HG03432 (cell line): ENCODE measurements around the gene CHSY1.
A peak's percentile ranks its signal among the peaks of the same experiment; 100 is the strongest.

ENCODE experiments used
- ATAC-seq: cut with Tn5 transposase; IDR thresholded peaks from one replicate; pipeline ENCODE4 v1.9.1; 2021; ENCODE audit warnings: mild to moderate bottlenecking, moderate library complexity; ENCODE audit not compliant: unreplicated experiment

The CHSY1 gene

DNA sequence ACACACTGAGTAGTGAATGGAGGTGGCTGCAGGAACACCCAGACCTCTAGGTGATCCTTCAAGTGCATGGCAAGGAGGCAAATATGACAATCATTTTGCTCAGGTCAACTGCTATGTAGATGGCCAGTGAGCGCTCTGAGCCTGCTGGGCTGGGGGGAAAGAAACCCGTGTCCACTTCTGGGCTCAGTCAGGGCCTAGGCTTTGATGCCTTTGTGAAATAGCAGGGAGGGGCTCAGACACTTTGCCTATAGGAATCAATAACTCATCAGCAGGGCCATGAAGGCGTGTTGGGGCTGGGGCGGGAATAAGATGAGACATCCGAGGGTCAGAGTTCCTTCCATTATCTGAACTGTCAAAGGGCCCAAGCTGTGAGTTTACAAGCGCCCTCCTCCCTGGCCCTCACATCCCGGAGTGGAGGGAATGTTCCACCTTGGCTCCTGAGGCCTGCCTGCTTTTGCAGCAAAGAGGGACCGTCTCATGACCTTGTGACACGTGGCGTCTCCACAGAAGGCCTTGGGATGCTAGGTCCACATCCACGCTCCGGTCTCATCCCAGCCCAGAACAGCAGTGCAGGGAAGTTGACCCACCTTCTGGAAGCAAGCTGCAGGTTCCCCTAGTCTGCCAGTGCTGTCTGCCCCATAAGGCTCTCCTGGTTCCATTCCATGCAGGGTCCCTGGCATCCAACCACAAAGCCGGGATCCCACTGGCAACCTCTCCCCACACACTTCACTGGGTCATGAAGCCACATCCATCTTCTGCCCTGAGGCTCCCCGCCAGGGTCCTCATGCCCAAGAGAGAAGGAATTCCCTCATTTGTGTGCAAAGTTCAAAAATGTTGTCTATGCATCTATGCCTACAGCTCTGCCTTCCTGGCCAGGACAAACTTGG is 78.4 kb downstream of the CHSY1 start:
- ATAC-seq, result no peak

DNA sequence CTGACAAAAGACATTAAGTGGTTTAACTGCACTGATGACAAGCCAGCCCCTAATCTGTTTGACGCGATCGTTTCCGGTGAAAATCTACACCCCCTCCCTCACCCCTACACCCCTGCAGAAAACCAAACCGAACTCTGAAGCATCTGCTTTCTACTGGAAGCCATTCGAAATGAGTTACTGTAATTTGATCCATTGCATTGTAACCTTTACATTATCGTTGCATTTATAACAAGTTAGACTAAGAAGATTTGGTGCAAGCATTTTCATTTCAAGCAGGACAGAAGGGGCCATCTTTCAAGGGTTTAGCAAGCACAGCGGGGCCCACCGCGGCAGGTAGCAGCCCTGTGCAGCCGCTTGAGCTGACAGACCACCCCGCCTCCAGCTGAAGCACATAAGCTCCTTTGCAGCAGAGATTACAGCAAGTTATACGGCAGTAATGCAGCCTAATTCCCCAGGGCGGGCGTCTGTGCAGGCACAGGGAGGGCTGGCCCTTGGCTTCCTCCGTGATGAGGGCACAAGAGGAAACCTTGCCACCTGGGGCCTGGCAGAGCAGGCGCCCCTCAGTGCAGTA is 79.3 kb downstream of the CHSY1 start:
- ATAC-seq, result no peak

DNA sequence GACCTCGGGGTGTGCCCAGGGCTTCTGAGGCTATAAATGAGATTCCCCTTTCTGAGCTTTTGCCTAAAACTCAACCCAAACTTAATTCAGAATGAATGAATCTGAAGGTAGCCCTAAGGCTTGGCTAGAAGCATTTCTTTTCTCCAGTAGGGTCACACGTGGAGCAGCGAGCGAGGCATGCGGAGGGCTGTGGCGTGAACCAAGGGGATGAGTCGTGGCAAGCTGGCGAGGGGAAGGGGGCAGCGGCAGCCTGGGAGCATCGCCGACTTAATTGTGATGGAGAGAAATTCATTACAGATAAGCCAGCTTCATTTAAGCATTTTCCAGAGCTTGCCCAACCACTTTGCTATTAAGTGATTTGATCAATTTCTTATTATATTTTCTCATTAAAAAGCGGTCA is 79.9 kb downstream of the CHSY1 start:
- ATAC-seq, result no peak

DNA sequence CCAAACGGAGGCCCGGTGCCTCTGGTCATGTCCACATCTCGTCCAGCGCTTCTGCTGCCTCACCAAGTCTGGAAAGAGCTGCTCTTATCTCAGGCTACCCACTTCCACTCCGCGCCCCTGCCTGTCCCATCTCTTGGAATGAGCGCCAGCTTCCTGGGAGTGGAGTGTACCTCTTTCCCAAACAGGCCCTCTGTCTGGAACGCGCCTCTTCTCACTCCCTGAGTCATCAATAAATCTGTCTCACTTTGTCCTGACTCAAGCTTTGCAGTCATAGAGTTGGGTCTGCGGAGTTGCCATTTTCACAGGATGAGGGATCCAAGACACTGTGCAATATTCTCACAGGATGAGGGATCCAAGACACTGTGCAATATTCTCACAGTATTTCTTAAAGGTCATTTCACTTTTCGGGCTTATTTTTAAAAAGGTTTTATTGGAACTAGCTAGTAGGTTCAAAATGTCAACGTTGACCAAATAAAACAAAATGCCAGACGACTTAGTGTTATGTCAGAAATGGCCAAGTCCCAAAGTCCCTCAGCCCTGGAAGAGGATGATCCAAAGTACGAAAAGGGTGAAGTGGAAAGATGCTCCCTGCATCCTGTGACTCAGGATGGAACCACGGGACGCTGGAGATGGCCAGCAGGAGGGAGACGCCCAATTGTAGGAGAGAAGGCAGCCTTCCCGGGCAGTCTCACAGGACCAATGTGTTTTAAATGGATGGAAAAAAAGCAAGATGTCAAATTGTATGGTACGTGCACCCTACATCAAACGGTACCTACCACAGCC is 81.1 kb downstream of the CHSY1 start:
- ATAC-seq, result no peak

DNA sequence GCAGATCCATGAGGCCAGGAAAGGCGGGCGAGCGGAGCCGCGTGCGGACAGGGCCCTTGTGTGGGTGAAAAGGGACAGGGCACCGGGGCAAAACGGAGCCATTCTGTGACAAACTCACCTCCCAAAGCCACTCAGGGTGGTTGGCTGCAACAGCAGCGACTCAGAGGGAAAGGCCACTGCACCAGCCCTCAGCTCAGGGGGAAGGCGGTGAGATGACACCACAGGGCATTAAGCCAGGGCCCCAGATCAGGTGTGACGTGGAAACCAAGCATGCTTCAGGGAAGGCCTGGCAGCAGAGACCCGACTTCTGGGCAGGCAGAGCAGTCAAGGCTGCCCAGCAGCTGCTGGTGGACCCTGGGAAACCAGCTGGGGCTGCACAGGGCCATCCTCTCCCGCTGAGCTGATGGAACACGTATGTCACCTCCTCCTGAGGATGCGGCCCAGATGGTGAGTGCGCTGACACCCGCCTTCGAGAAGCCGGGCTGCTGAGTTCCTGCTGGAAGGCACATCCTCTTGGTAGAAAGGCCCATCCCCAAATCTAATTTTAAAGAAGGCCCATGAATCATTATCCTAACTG is 82.3 kb downstream of the CHSY1 start:
- ATAC-seq, result no peak

DNA sequence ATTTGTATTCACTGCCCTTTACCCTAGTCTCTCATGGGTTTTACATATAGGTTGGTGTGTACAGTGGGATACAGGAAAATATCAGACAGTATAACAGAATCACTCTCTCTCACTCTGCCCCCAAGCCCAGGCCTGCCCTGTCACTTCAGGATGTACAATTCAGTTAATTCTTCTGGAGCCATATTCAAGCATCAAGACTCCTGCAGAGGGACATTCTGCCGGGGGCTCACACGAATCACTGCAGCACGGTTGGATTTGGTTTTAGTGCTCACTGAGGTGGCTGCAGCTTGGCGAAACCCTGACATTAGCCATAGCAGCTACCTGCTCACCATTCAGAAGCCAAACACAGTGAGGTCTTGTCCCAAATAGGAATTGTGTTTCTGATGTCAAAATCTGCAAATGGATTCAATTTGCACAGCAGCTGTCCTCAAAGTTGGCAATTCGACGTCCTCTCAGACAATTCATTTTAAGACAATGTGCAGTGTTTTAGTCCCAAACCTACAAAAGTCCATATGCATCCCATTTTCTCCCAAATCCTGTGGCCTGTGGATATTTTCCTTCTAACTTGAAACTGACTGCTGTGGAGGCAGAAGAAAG is 82.9 kb downstream of the CHSY1 start:
- no peak for ATAC-seq

DNA sequence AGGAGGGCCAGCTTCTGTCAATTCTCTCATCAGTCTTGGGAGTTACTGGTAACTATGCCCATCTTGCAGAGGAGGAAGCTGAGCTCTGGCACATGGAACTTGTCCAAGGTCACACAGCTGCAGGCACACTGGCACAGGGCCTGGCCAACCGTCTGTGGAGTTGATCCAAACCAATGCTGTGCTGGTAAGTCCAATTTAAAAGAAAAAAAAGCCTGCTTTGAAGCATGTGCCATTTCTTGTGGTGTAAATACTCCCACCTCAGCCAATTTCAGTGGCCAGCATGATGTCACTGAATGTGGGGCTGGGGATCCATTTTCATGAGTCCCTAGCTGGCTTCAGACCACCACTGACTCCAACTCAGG is 83.4 kb downstream of the CHSY1 start:
- ATAC-seq, result no peak

DNA sequence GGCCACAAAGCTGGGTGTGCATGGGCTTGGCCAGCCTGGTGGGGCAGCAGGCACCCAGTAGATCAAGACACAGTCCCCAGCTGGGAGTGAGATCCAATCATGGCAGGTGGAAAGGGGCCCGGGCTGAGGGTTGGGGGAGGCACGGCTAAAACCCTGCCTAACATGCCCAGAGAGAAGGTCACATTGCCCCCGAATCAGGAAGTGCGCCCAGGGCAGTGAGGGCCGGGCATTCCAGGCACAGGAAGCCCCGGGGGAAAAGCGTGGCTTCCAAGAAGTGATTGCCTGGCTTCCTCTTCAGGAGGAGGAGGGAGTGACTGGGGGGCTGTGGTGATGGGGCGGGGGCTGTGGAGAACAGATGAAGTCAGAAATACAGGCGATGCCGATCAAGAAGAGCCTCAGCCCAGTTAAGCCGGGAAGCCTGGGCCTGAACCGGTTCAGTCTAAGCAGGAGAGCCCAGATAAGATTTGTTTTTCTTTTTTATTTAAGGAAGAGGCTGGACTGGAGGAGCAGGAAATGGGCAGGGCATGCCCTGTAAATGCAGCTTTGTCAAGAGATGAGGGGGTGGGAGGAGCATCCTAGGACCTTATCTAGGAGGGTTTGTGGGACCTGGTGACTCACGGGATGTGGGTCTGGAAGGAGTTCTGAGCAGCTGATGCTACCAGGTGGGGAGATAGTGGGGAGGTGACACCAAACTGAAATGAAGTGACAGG is 83.9 kb downstream of the CHSY1 start:
- peak; percentile 80 for ATAC-seq

DNA sequence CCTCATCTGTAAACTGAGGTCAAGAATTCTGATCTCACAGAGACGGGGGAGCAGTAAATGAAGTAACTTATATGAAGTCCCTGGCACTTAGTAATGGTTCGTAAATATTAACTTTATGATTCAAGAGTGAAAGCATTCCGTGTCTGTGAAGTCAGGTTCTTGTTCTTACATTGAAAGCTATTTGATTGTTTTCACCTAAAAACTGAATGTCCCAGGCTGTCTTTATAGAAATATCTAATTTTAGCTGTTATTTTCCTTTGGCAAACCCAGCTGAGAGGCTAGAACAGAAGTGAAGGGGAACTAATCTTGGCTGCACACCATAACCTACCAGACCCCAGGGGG is 84.5 kb downstream of the CHSY1 start:
- no peak for ATAC-seq

DNA sequence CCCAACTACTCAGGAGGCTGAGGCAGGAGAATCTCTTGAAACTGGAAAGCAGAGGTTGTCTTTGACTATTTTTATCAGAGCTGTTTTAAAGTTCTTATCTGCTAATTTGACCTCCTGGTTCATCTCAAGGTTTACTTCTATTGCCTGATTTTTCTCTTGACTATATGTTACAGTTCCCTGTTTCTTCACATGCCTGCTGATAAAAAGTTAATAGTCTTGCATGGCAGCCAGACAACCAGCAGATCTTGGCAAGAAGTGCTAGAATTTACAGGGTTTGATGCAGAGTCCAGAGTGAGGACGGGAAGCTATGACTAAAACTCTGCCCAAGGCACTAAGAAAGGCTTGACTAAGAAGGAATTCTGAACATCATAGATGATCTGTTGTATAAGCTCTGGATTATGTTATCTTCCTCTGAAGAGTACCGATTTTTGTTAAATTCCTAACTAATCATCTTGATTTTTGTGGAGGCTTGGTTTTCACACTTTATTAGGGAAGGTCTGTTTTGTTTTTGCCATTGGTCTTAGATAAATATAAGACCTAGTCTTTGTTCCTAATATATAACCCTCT is 85.9 kb downstream of the CHSY1 start:
- no peak for ATAC-seq

DNA sequence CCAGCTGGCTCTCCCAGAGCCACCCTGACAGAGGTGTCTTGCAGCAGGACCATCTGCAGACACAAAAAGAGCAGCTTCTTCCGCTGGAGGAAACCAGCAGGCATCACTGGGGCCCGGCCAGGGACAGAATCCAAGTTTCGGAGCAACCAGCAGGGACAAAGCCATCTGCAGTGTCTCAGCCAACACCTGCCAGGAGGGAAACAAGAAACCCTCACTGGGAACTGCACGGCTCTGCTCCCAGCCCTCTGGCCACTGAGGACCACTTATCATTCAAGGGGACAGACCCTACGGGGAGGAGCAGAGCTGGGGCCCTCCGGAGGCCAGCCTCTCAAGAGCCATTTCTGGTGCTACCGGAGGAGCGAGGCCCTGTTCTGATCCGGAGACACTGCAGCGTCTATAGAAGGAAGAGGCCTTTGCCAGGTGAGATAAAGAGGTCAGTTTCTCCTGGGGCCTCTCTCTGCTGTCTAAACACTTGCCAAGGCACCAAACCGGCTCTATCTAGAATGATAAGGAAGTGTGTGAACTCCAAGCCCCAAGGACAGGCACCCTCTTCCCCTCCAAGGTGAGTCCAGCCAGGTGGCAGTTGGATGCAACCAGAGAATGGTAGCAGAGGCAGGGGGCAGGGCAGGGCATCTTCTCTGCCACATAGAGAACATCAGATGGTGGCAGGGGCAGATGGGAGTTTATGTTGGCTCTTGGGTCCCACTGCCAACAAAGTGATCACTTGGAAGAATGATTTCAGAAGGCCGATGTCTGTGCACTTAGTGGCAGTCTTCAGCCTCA is 89.0 kb downstream of the CHSY1 start:
- ATAC-seq, result no peak

DNA sequence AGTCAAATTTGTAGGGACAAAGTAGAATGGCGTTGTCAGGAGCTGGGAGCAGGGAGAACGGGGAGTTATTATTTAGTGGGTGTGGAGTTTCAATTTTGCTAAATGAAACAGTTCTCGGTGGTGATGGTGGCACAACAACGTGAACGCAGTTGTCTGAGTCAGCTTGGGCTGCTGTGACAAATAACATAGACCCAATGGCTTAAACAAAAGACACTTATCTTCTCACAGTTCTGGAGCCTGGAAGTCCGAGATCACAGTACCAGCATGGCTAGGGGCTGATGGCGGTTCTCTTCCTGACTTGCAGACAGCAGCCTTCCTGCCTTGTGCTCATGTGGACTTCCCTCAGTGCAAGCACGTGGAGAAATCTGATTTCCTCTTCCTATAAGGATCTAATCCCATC is 90.2 kb downstream of the CHSY1 start:
- no peak for ATAC-seq

DNA sequence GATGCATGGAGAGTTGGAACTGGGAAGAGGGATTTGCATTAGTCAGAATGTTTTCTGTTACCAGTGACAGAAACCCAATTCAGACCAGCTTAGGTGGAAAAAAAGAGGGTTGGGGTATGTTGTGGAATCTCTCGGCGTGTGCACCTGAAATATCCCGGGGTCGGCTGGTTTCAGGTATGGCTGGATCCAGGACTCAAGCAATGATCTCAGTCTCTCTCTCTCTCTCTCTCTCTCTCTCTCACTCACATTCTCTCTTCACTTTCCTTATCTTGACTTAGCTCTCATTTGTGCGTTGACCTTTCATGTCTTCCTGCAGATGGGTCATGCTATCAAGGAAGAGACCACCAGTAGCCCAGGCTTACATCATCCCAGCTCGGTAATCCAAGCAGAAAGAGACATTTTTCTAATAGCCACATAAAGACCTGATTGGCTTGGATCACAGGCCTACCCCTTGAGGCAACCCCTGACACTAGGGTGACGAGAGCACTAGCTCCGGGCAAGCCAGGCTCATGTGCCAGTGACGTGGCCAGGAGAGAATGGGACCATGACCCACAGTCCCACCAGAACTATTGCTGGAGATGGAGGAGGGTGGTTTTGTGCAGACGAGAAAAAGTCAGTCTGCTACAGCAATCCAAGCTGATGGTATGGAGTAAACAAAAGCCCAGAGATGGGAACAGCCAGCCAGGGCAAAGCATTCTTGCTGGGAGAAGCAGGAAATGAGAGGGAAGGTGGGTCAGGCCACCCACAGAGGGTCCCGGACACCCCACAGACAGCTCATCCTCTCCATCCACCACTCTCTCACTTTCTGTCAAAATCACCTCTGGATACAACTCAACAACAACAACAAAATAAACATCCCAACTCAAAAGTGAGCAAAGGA is 91.7 kb downstream of the CHSY1 start:
- ATAC-seq, result no peak

DNA sequence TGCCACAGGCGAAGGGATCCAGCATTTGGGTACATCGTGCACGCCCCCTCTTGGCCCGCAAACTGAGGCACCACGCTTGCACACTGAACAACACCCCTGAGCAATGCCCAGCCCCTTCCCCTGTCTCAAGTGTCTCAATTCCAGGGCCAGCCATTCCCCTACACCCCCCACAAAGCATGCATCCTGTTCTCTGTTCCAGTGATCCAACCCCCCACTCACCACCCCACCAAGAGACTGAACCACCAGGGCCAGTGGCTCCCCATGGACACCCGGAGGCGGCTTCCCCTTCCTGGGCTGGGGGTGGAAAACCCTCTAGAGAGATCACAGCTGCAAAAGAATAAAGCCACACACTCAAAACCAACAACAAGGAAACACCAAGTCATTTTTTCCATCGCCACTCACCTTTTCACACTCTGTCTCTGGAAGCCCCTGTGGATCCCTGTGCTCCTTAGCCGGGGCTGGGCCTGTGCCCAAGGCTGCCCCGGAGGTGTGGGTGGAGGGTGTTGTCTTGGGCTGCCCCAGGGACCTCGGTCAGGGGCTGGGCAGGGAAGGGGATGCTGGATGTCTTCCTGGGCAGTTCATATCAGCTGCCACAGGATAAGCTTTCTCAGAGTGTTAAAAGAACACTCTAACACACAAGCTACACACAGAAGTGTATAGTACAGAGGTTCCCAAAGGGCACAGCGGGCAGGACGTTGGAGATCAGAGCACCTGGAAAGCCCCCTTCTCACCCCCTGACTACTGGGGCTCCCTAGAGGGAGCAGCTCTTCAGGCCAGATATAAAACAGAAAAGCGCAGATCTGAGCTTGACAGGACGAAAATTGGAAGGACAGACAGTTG is 92.5 kb downstream of the CHSY1 start:
- ATAC-seq, result no peak

DNA sequence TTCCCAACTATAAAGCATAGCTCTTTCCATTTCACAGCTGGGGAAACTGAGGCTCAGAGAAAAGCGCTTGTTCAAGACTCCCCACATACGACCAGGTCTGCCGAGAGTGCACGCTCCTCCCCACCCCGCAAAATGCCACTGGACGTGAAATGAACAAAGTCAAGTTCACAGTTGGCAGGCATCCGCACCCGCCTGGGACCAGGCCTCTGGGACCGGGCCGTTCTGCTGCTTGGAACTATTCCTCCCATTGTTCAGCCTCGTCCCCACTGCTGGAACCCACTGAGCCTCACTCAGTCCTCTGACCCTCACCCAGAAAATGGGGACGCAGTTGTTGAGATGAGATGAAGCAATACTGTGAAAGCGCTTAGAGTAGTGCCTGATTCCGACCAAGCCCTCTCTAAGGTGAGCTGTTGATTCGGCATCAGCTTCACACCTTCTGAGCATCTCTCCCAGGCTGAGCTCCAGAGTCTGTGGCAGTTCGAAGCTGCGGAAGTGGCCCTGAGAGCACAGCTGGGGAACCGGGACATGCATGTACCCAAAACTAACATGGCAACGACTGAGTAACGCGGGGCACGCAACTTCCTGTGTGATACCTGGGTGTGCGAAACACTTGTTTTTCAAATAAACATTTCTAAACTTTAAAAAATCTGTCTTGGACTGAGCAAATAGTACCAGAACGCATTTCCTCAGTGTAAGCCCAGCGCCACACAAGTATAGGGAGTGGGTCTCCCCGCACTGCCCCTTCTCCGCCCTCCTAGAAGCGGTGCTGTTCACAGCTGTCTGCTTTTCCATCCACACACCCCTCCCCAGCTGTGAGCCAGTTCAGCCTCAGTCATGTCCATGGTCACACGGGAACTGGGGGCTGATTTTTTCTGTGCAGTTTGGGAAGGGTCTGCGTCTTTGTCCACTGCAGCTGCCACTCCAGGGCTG is 93.4 kb downstream of the CHSY1 start:
- no peak for ATAC-seq

DNA sequence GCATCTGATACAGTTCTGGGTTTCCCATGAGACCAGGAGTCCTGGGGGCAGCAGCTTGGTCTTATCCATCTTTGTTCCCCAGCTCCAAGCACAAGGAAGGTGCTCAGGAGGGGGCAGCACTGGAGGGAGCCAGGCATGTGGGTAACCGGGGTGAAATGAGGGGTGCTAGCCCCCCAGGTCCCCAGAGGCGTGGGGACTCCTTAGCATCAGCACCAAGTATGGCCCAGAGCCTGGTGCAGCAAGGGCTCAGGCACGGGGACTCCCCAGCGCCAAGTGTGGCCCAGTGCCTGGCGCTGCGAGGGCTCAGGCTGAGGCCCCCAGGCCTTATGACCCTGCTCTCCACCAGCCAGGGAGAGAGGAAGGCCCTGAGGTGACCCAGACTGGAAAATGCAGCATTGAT is 94.1 kb downstream of the CHSY1 start:
- ATAC-seq, result no peak
